Gastrocnemius medialis (tissue), 4 donors: ENCODE results near the gene ZNF776. TPM values are rescaled to one million over a fixed set of nuclear protein-coding genes. Genes with fewer than 3 reads are reported as not detected.

Source experiments
- ATAC-seq, 2 donors: fragments of 150-250 bp; one replicate each; pipeline ENCODE4 v1.9.1; 2016
- DNase-seq, 2 donors: peaks; one replicate each; pipeline ENCODE4 v3.0.0-alpha.2; 2019
- H3K27ac ChIP-seq, 4 donors: fragments of 200-600 bp; sonication (generic); 1 replicate in 1 of 4; 2 replicates in 3 of 4; pipeline ENCODE4 v1.5.1; 2016 to 2018; ENCODE audit warnings: mild to moderate bottlenecking in 2 of 4, moderate library complexity in 1 of 4
- H3K27me3 ChIP-seq, 3 donors: fragments of 200-600 bp; sonication (generic) in 2 of 3; 1 replicate in 1 of 3; 2 replicates in 2 of 3; pipeline versions ENCODE4 v1.5.1 to v1.6.0; 2016 to 2019; ENCODE audit warnings: mild to moderate bottlenecking in 1 of 3, moderate library complexity in 1 of 3
- H3K36me3 ChIP-seq, 2 donors: fragments of 200-600 bp; sonication (generic) in 1 of 2; one replicate each; pipeline ENCODE4 v1.5.1; 2017 to 2018
- H3K4me1 ChIP-seq, 2 donors: fragments of 200-600 bp; sonication (generic) in 1 of 2; one replicate each; pipeline ENCODE4 v1.5.1; 2016 to 2017; ENCODE audit warnings: mild to moderate bottlenecking in 2 of 2
- H3K4me3 ChIP-seq, 4 donors: fragments of 200-600 bp; sonication (generic) in 3 of 4; 1 replicate in 1 of 4; 2 replicates in 3 of 4; pipeline ENCODE4 v1.5.1; 2016 to 2019; ENCODE audit warnings: mild to moderate bottlenecking in 2 of 4
- H3K9me3 ChIP-seq, 3 donors: fragments of 200-600 bp; sonication (generic) in 2 of 3; 1 replicate in 1 of 3; 2 replicates in 2 of 3; pipeline ENCODE4 v1.5.1; 2016 to 2019
- POLR2A ChIP-seq, 2 donors: fragments of 450-650 bp; IDR thresholded peaks; one replicate each; pipeline ENCODE4 v1.6.1; 2017; ENCODE audit warnings: antibody characterized with exemption in 2 of 2, mild to moderate bottlenecking in 2 of 2, moderate library complexity in 2 of 2
- in situ Hi-C, 4 donors: fragments of 200-750 bp; cut with MboI; loops; one replicate each; pipeline versions ENCODE4 v1.15.0 to v1.8.0; 2017; ENCODE audit warnings: low sequenced_read_pairs in 4 of 4
- intact Hi-C: fragments of 100-400 bp; cut with DNase I; formaldehyde crosslinking; loops from one replicate; pipeline ENCODE4 v1.15.1; 2023; ENCODE audit warnings: low total_unique reads
- total RNA-seq, 4 donors: library from RNA; depleted of rRNA; stranded (reverse); fragments of >200 nt; gene quantifications; one replicate each; pipeline versions ENCODE4 v1.1.0 to v1.2.3, GENCODE V29; 2016
- TF ChIP-seq, protein P1 (sequence below), 5 experiments: fragments of 450-650 bp in 3 of 5; fragments of 200-600 bp in 2 of 5; sonication (generic) in 2 of 5; IDR thresholded peaks in 4 of 5; conservative IDR thresholded peaks in 1 of 5; 1 replicate in 4 of 5; 2 replicates in 1 of 5; pipeline ENCODE4 v1.5.1; 2016 to 2019; ENCODE audit warnings: antibody characterized with exemption in 5 of 5, mild to moderate bottlenecking in 3 of 5, moderate library complexity in 3 of 5

Gene ZNF776
- total RNA-seq, 4 donors from 2014 or later = 5.0 to 8.1 (median 8.0) TPM

DNA sequence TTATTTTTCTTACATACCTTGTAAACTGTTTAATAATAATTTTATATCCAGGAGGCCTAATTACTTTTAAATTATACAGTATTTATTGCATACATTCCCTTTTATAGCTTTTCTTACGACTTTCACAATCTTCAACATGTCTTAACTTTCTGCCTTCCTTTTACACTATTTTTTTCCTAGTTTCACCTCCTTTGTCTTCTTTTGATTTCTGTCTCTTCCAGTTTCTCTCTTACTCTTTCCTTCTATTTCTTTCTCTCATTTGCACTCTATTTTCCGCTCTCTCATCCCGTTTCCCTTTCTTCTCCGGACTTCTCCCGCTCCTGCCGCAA, 56.6 kb downstream of the ZNF776 start:
- DNase-seq (no peak), ATAC-seq (no peak)
- Histone ChIP-seq H3K36me3 (peaks cover 0 to 13% of the 10 kb centered on the region in 2 donors), H3K4me1 (peaks cover 9 to 33% of the 10 kb centered on the region in 2 donors), H3K27ac (peak overlapping the region; percentile 50 to 77 (median 62)), H3K9me3 (no peaks in the 10 kb centered on the region), H3K27me3 (no peaks in the 10 kb centered on the region), H3K4me3 (peak overlapping the region; percentile 44 to 65 (median 52))
- TF ChIP-seq POLR2A (IDR thresholded peaks at IDR 0.05) = no peak
- TF ChIP-seq, protein P1, sequence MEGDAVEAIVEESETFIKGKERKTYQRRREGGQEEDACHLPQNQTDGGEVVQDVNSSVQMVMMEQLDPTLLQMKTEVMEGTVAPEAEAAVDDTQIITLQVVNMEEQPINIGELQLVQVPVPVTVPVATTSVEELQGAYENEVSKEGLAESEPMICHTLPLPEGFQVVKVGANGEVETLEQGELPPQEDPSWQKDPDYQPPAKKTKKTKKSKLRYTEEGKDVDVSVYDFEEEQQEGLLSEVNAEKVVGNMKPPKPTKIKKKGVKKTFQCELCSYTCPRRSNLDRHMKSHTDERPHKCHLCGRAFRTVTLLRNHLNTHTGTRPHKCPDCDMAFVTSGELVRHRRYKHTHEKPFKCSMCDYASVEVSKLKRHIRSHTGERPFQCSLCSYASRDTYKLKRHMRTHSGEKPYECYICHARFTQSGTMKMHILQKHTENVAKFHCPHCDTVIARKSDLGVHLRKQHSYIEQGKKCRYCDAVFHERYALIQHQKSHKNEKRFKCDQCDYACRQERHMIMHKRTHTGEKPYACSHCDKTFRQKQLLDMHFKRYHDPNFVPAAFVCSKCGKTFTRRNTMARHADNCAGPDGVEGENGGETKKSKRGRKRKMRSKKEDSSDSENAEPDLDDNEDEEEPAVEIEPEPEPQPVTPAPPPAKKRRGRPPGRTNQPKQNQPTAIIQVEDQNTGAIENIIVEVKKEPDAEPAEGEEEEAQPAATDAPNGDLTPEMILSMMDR (IDR thresholded peaks at IDR 0.05 in 4 of 5, conservative IDR thresholded peaks at IDR 0.05 in 1 of 5) = no peak
- intact Hi-C loops (no loop called here), in situ Hi-C loops (no loop called here)

DNA sequence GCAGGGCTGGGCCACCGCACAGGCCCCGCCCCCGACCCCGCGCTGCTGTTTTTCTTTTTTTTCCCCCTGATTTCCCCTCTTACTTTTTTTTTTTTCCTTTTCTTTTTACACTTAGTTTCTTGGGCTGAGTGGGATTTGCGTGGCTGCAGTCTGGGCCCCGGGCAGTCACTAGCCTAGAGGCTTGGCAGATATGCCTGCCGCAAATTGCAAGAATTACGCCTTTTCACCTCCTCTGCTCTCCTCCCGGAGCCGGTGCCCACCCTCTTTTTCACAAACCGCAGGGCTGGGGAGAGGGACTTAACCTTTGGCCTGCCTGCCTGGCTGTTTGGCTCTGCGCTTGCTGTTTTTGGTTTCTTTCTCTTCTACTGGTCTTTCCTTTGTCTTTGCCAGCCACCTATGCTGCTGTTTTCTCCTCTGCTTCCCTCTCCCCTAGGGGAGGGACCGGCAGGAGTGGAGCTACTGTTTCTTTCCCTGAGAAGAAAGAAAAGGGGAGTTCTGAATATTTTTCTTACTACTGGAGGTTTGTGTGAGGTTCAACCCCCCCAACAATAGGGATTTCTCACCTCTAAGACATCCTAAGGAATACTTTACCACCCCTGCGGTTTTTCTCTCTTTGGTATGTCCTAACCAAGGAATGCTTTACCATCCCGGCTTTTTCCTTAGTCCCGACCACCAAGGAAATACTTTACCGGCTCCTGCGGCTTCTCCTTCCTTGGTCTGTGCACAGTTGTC, 57.1 kb downstream of the ZNF776 start:
- peak overlapping the region; percentile 50 to 77 (median 62) for H3K27ac ChIP-seq
- intact Hi-C loops (loop anchor here (1.0 kb wide), 1 partner anchor 11 kb away; the partner anchor contains the start of gene ZNF552), in situ Hi-C loops (no loop called here)
- H3K36me3 ChIP-seq = peaks cover 0 to 13% of the 10 kb centered on the region in 2 donors
- peaks cover 9 to 29% of the 10 kb centered on the region in 2 donors for H3K4me1 ChIP-seq
- H3K9me3 ChIP-seq = no peaks in the 10 kb centered on the region
- ATAC-seq (peak; percentile 42 to 54), DNase-seq (no peak)
- TF ChIP-seq, protein P1 (IDR thresholded peaks at IDR 0.05 in 4 of 5, conservative IDR thresholded peaks at IDR 0.05 in 1 of 5) = no peak
- no peak for TF ChIP-seq POLR2A (IDR thresholded peaks at IDR 0.05)
- peak overlapping the region; percentile 44 to 65 (median 52) for H3K4me3 ChIP-seq
- no peaks in the 10 kb centered on the region for H3K27me3 ChIP-seq

DNA sequence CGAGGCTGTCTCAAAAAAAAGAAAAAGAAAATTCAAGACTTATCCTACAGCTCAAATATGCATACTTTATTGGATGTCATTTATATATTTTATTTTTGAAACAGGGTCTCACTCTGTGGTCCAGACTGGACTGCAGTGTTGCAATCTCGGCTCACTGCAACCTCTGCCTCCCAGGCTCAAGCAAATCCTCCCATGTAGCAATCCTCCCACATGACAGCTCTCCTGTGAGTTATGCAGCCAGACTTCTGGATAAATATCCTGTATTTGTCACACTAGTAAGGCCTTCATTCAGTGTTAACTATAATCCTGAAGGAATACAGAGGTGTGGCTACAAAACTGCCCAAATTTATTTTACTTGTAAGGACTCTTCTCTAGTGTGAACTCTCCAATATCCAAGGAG, 60.9 kb downstream of the ZNF776 start:
- Histone ChIP-seq H3K36me3 (peaks cover 0 to 26% of the 10 kb centered on the region in 2 donors), H3K27ac (peak overlapping the region in 1 of 4 donors; percentile 15), H3K27me3 (no peaks in the 10 kb centered on the region), H3K4me3 (no peak overlapping the region), H3K4me1 (peaks cover 9 to 27% of the 10 kb centered on the region in 2 donors), H3K9me3 (no peaks in the 10 kb centered on the region)
- peak in 1 of 2 donors; percentile 21 for ATAC-seq
- intact Hi-C loops (no loop called here), in situ Hi-C loops (no loop called here)
- no peak for DNase-seq
- TF ChIP-seq, protein P1 (IDR thresholded peaks at IDR 0.05 in 4 of 5, conservative IDR thresholded peaks at IDR 0.05 in 1 of 5) = no peak
- TF ChIP-seq POLR2A (IDR thresholded peaks at IDR 0.05) = no peak

Other genes starting within 250 kb of the ZNF776 start
- gene ZNF773, start 246.9 kb upstream of the ZNF776 start, total RNA-seq = 1 to 10 TPM; 1.2 to 6.5 (median 3.4) TPM
- 1 to 10 TPM; 1.7 to 3.4 (median 2.3) TPM for gene ZNF549, start 219.5 kb upstream of the ZNF776 start, total RNA-seq
- 1 to 10 TPM in 3 of 4 donors, under 1 TPM in 1; 0.87 to 9.1 (median 2.6) TPM for gene ZNF550, start 187.0 kb upstream of the ZNF776 start, total RNA-seq
- gene ZNF416, start 167.9 kb upstream of the ZNF776 start, total RNA-seq = 1 to 10 TPM in 2 of 4 donors, under 1 TPM in 2; 0.87 to 2.0 (median 1.4) TPM
- 1 to 10 TPM in 2 of 4 donors, under 1 TPM in 2; 0.71 to 2.0 (median 1.1) TPM for gene ZIK1, start 162.7 kb upstream of the ZNF776 start, total RNA-seq
- gene ZNF530, start 146.9 kb upstream of the ZNF776 start, total RNA-seq = 1 to 10 TPM in 3 of 4 donors, under 1 TPM in 1; 0.86 to 4.2 (median 3.4) TPM
- 10 to 100 TPM in 1 of 4 donors, 1 to 10 TPM in 3; 4.2 to 13.1 (median 8.0) TPM for gene ZNF134, start 132.6 kb upstream of the ZNF776 start, total RNA-seq
- gene ZNF211, start 113.6 kb upstream of the ZNF776 start, total RNA-seq = 1 to 10 TPM; 2.9 to 5.5 (median 4.3) TPM
- not detected for gene ZSCAN4, start 77.9 kb upstream of the ZNF776 start, total RNA-seq
- gene ZNF551, start 64.8 kb upstream of the ZNF776 start, total RNA-seq = 1 to 10 TPM in 3 of 4 donors, under 1 TPM in 1; 0.95 to 5.8 (median 2.4) TPM
- gene ZNF154, start 37.6 kb upstream of the ZNF776 start, total RNA-seq = 1 to 10 TPM in 2 of 4 donors, under 1 TPM in 2; 0.49 to 2.8 (median 0.97) TPM
- 10 to 100 TPM in 1 of 4 donors, 1 to 10 TPM in 3; 3.9 to 10.1 (median 5.8) TPM for gene ZNF671, start 19.2 kb upstream of the ZNF776 start, total RNA-seq
- gene ZNF586, start 22.9 kb downstream of the ZNF776 start, total RNA-seq = 10 to 100 TPM in 1 of 4 donors, 1 to 10 TPM in 3; 7.6 to 13.3 (median 9.2) TPM
- gene ZNF552, start 68.1 kb downstream of the ZNF776 start, total RNA-seq = 1 to 10 TPM; 1.2 to 2.3 (median 1.8) TPM
- 1 to 10 TPM; 2.1 to 9.6 (median 6.3) TPM for gene ZNF587B, start 83.5 kb downstream of the ZNF776 start, total RNA-seq
- 1 to 10 TPM; 4.5 to 9.0 (median 5.5) TPM for gene ZNF587, start 103.0 kb downstream of the ZNF776 start, total RNA-seq
- 10 to 100 TPM in 1 of 4 donors, 1 to 10 TPM in 3; 3.3 to 18.0 (median 4.5) TPM for gene ZNF814, start 142.2 kb downstream of the ZNF776 start, total RNA-seq
- 1 to 10 TPM; 2.6 to 8.4 (median 4.6) TPM for gene ZNF417, start 169.8 kb downstream of the ZNF776 start, total RNA-seq
- 1 to 10 TPM in 2 of 4 donors, under 1 TPM in 2; 0.52 to 2.4 (median 0.87) TPM for gene ZNF418, start 188.6 kb downstream of the ZNF776 start, total RNA-seq
- 1 to 10 TPM in 2 of 4 donors, under 1 TPM in 2; 0.93 to 2.6 (median 1.4) TPM for gene ZNF256, start 200.9 kb downstream of the ZNF776 start, total RNA-seq
- gene C19orf18, start 227.7 kb downstream of the ZNF776 start, total RNA-seq = not detected